H7 (cell line): ENCODE results near the gene NACC2. TPM values are rescaled to one million over a fixed set of nuclear protein-coding genes. Genes with fewer than 3 reads are reported as not detected.

Experiments used
- DNase-seq: peaks from one replicate; pipeline ENCODE4 v3.0.0; 2012
- H3K27me3 ChIP-seq: 2 replicates; pipeline ENCODE4 v1.6.0; 2011; ENCODE audit warnings: mild to moderate bottlenecking, low read length; ENCODE audit not compliant: control insufficient read depth, insufficient read depth
- H3K36me3 ChIP-seq: replicated peaks from 2 replicates; pipeline ENCODE4 v1.5.1; 2011; ENCODE audit warnings: low read length; ENCODE audit not compliant: control insufficient read depth, insufficient read depth
- H3K4me3 ChIP-seq: 2 replicates; pipeline ENCODE4 v1.5.1; 2011; ENCODE audit warnings: low read depth, mild to moderate bottlenecking, control low read depth, low read length, moderate library complexity; ENCODE audit not compliant: insufficient read depth
- total RNA-seq: library from RNA; depleted of rRNA; stranded (reverse); fragments of >200 nt; shearing (Covaris generic); gene quantifications from 2 replicates; pipeline ENCODE4 v1.2.3, GENCODE V29; 2014

Gene NACC2
- total RNA-seq, 1 experiment from 2014 or later, result 19.3 TPM

DNA sequence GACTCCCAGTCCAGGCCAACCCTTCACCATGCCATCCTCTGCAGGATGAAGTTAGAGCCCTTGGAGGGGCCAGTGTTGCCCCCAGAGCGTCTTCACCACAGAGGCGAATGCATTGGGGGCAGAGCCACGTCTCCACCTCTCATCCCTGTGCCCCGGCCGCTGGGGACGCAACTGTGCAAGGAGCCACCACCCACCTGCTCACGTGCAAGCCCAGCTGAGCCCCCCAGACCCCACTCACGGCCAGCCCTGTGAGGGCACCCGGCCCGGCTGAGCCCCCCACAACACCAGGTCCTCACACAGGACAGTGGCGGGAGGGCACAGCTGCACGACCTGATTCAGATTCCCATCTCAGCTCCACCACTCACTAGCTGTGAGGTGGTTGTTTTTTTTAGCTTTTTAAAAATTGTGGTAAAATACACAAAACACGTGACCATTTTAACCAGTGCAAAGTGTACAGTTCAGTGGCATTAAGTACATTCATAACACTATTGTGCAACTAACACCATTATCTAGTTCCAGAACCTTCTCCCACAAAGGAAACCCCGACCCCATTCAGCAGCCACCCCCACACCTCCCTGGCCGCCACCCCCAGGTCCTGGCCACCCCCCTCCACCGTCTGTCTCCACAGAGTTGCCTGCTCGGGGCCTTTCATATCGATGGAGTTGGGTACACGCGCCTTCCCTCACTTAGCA is 100.4 kb downstream of the NACC2 start:
- no peaks in the 10 kb centered on the region for H3K36me3 ChIP-seq
- no peaks in the 10 kb centered on the region for H3K27me3 ChIP-seq
- DNase-seq, result no peak
- no peak overlapping the region for H3K4me3 ChIP-seq

DNA sequence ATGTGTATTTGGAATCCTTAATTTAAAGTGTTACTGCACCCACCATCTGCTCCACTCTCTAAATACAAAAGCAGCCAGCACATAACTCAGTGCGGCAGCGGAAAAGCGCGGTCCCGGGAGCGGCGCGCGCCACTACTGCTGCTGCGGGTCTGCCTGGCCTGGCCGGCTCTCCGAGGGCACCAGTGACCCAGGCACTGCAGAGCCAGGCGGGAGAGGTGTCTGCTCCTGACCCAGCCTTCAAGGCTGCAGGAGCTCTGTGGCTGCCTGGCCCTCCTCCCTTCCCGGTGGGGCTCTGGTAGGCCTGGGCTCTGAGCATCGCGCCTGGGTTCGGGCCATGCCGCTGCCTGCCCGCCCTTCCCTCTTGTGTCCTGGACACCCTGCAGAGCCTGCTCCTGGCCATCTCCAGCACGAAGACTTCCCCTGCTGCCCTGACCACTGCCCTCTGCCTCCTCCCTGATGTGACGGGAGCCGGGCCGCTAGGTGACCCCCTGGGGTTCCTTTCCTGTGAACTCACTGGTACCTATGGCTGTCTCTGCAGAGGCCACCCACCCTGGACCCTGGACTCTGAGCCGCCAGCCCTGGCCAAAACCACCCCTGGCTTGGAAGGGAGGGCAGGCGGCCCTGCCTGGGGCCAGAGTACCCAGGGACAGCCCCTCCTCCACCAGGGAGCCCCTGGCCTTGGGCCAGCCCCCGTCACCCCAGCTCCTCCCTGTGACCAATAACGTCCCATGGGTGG is 101.2 kb downstream of the NACC2 start:
- no peaks in the 10 kb centered on the region for H3K27me3 ChIP-seq
- DNase-seq, result peak; percentile 76
- no peaks in the 10 kb centered on the region for H3K36me3 ChIP-seq
- no peak overlapping the region for H3K4me3 ChIP-seq

DNA sequence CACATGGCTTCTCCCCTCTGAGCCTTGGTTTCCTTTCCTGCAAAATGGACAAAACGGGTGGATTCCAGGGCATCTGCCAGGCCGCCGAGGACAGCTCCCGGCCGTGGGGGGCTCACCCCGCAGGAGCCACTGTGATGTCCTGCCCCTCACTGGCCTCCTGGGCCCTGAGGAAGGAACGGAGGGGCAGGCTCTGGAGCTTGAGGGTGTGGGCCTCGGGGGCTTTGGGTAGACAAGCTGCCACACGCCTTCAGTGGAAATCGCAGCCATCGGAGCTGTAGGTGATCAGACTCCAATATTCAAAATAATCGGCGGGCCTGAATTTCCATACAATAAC is 101.7 kb downstream of the NACC2 start:
- H3K4me3 ChIP-seq, result no peak overlapping the region
- no peaks in the 10 kb centered on the region for H3K27me3 ChIP-seq

DNA sequence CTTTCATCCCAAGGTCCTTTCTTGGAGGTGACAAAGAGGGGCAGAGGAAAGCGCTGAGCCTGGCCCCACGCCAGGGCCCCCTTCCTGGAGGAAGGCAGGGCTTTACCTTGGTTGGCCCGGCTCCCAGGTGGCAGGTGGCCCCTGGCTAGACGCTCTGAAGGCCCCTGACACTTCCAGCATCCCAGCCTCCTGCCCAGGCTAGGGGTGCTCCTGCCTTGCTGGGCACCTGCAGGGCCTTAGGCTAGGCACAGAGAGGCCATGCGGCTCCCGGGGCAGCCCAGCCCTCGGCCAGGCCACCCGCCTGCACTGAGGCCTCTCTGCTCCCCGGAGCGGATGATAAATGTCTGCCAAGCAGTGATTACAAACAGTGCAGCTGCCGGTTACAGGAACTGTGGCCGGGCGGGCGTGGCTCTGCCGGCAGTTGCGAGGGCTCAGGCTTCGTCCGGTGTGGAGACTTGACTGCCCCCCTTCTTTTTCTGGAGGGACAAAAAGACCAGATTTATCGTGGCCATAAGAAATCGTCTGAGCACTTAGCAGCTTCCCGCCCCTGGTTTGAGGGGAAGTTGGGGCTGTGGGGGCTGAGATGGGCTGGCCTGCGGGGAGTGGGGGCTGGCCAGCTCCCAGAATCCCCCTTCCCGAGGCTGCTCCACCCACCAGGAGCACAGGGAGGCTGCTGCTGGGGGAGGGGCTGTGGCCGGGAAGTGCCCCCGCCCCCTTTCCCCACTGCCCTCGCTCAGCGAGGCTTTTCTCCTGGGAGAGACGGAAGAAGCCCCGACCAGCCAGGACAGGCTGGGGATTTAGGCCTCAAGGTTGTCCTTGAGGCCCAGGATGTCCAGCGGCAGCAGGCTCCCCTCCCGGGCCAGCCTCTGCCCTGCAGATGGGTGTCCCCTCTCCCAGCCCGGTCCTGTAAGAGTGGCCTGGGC is 102.3 kb downstream of the NACC2 start:
- DNase-seq, result peak; percentile 94
- peak overlapping the region; percentile 15; the same call in 1 of the 2 replicates for H3K4me3 ChIP-seq

More for the DNA sequence above, 101.7 kb downstream of the NACC2 start:
- H3K36me3 ChIP-seq, result no peaks in the 10 kb centered on the region
- DNase-seq, result no peak

DNA sequence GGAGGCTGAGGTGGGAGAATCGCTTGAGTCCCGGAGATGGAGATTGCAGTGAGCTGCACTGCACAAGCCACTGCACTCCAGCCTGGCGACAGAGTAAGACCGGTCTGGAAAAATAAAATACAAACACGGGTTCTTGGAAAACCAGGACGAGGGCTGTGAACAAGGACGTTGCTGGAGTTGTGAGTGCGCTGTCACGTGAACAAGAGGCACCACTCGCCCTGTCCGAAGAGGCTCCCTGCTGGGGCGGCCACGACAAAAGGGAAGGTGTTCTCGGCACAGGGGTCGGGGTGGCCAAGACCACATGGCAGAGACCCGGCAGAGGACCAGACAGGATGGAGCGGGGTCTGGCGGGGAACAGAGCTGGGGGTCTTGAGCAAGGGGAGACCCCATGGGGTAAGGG is 103.3 kb downstream of the NACC2 start:
- Histone ChIP-seq H3K36me3 (no peaks in the 10 kb centered on the region), H3K4me3 (no peak overlapping the region), H3K27me3 (no peaks in the 10 kb centered on the region)
- no peak for DNase-seq

More for the DNA sequence above, 102.3 kb downstream of the NACC2 start:
- no peaks in the 10 kb centered on the region for H3K36me3 ChIP-seq
- no peaks in the 10 kb centered on the region for H3K27me3 ChIP-seq

- peak; percentile 97 for DNase-seq
- no peak overlapping the region for H3K4me3 ChIP-seq
These were observed 104.3 kb downstream of the NACC2 start for GRCh38 chr9:135990468-135991429.

DNA sequence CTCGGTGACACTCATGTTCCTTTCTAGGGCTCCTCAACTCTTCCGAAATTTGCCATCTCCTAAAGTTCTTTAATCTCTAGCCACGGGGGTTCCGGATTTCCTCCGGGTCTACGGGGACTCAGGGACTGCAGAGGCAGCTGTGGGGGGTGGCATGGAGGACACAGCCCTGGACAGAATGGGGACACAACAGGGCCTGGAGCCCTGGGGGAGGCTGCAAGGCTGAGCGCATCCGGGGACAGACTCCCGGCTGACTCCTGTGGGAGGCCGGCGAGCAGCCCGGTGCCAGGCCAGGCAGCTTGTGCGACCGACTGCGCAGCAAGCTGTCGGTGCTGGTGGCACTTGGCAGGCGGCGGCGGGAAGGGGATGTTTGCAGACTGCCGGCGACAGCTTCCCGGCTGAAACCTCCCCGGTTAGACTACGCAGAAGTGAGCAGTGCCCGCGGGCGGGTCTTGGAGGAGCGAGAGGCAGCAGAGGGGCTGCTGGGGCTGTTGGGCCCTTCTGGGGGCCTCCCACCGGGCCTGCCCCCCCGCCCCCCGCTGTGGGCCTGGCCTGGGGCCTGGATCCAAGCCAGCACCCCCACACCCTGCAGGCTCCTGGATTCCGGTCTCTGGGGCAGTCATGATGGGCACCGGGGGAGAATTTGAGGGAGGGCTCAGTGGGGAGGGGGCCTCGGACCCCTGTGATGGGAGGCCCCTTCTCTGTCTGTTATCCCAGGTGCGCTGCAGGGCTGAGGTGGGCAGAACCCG is 105.2 kb downstream of the NACC2 start:
- Histone ChIP-seq H3K27me3 (no peaks in the 10 kb centered on the region), H3K36me3 (no peaks in the 10 kb centered on the region), H3K4me3 (no peak overlapping the region)
- peak; percentile 73 for DNase-seq

More at GRCh38 chr9:135990468-135991429, 104.3 kb downstream of the NACC2 start:
- Histone ChIP-seq H3K36me3 (no peaks in the 10 kb centered on the region), H3K27me3 (no peaks in the 10 kb centered on the region)

DNA sequence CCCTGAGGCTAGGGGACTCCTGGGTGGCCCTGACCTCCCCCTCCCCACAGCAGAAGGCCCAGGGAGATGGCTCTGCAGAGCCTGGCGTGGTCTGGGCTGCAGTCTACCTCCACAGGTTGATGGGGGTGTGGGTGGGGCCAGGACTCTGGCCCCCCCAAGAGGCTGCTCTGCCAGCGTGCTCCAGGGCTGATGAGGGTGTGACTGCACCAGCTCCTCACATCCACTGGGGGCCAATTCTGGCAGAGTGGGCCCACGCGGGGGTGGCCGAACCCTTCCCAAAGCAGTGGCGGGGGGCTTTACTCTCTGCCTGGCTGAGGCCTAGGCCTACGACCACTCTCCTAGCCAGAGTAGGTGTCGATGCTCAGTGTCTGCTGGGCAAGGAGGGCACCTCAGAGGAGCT is 105.9 kb downstream of the NACC2 start:
- Histone ChIP-seq H3K27me3 (no peaks in the 10 kb centered on the region), H3K36me3 (no peaks in the 10 kb centered on the region), H3K4me3 (no peak overlapping the region)
- no peak for DNase-seq

DNA sequence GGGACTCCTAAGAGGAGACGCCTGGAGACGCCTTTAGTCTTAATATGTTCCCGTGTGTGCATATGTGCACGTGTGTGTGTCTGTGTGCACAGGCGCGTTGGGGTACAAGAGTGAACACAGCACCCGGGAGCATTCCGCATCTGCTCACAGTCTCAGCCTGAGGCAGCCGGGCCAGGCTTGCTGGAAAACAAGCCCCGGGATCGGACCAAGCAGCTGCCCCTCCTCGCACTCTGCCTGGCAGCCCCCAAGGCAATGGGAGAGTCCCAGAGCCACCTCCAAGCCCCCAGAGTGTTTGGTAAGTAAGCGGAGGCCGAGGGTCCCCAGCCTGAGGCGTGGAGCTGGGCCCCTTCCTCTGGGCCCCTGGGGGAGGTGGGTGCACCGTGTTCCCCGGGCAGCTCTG is 106.6 kb downstream of the NACC2 start:
- H3K36me3 ChIP-seq, result no peaks in the 10 kb centered on the region
- no peak overlapping the region for H3K4me3 ChIP-seq
- no peaks in the 10 kb centered on the region for H3K27me3 ChIP-seq
- no peak for DNase-seq

- no peaks in the 10 kb centered on the region for H3K27me3 ChIP-seq
- no peaks in the 10 kb centered on the region for H3K36me3 ChIP-seq
- H3K4me3 ChIP-seq, result no peak overlapping the region
- no peak for DNase-seq
These were observed 107.2 kb downstream of the NACC2 start for GRCh38 chr9:135987838-135988404.

- Histone ChIP-seq H3K4me3 (no peak overlapping the region), H3K27me3 (no peaks in the 10 kb centered on the region), H3K36me3 (no peaks in the 10 kb centered on the region)
- no peak for DNase-seq
These were observed 108.5 kb downstream of the NACC2 start for GRCh38 chr9:135986605-135987004.

GRCh38 chr9:135985889-135986288 is 109.2 kb downstream of the NACC2 start:
- DNase-seq, result no peak
- Histone ChIP-seq H3K27me3 (no peaks in the 10 kb centered on the region), H3K36me3 (no peaks in the 10 kb centered on the region), H3K4me3 (no peak overlapping the region)

DNA sequence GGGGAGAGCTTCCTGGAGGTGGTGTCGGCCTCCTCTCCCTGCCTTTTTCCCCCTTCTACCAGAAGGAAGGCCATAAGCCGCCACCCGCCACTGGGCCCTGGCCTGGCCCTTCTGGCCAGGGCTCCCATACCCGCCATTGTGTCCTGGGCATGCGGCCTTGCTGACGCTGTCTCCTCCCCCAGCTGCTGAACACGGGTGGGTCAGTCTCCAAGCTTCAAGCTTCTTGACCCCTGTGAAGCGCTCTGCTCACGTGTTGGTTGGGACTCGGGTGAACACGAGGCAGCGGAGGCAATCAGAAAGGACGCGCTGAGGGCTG is 109.7 kb downstream of the NACC2 start:
- Histone ChIP-seq H3K27me3 (no peaks in the 10 kb centered on the region), H3K36me3 (no peaks in the 10 kb centered on the region), H3K4me3 (no peak overlapping the region)
- DNase-seq, result no peak
